Measurements from ENCODE around the gene STAMBP.

The STAMBP gene

GRCh38 chr2:73908689-73909652 lies 80.2 kb downstream of the STAMBP start:
- DNase-seq = no peak

- DNase-seq = no peak
These were observed 82.2 kb downstream of the STAMBP start for GRCh38 chr2:73910873-73911547.

- no peak for DNase-seq
These were observed 82.9 kb downstream of the STAMBP start for GRCh38 chr2:73911548-73912208.

- no peak for DNase-seq
These were observed 84.8 kb downstream of the STAMBP start for GRCh38 chr2:73913414-73914054.

- DNase-seq = no peak
These were observed 85.9 kb downstream of the STAMBP start for GRCh38 chr2:73914667-73915066.

- DNase-seq = no peak
These were observed 86.8 kb downstream of the STAMBP start for GRCh38 chr2:73915437-73915993.

- DNase-seq = no peak
These were observed 87.9 kb downstream of the STAMBP start for GRCh38 chr2:73916666-73917065.

- no peak for DNase-seq
These were observed 88.5 kb downstream of the STAMBP start for GRCh38 chr2:73917296-73917695.

GRCh38 chr2:73917696-73918207 lies 89.0 kb downstream of the STAMBP start:
- DNase-seq = no peak

- no peak for DNase-seq
These were observed 90.1 kb downstream of the STAMBP start for GRCh38 chr2:73918856-73919255.

GRCh38 chr2:73919596-73920228 lies 91.0 kb downstream of the STAMBP start:
- DNase-seq = no peak

GRCh38 chr2:73920577-73921545 lies 92.1 kb downstream of the STAMBP start:
- peak; percentile 21 to 26 for DNase-seq

GRCh38 chr2:73921581-73921980 lies 92.8 kb downstream of the STAMBP start:
- DNase-seq = no peak

- no peak for DNase-seq
These were observed 93.9 kb downstream of the STAMBP start for GRCh38 chr2:73922681-73923080.
